H1 (cell line): ENCODE data around the gene ARF3. TPM values are rescaled to one million over a fixed set of nuclear protein-coding genes. Genes with fewer than 3 reads are reported as not detected.

ENCODE experiments used
- ASH2L ChIP-seq: fragments of 200-600, 300-600 bp; sonication (generic); IDR thresholded peaks from one replicate; pipeline ENCODE4 v1.7.1; 2017; ENCODE audit warnings: low read length
- CEBPB ChIP-seq: IDR thresholded peaks from 2 replicates; pipeline ENCODE4 v1.6.1; 2012; ENCODE audit warnings: low read depth, low read length
- CREB1 ChIP-seq: IDR thresholded peaks from 2 replicates; pipeline ENCODE4 v1.6.1; 2012; ENCODE audit warnings: inconsistent platforms
- EGR1 ChIP-seq: IDR thresholded peaks from 2 replicates; pipeline ENCODE4 v1.6.1; 2011; ENCODE audit warnings: low read depth, low read length, borderline replicate concordance
- KDM4A ChIP-seq: IDR thresholded peaks from one replicate; pipeline ENCODE4 v1.7.1; 2012; ENCODE audit warnings: low read depth, mild to moderate bottlenecking, moderate library complexity, low read length, inconsistent platforms; ENCODE audit not compliant: severe bottlenecking
- NRF1 ChIP-seq: IDR thresholded peaks from 2 replicates; pipeline ENCODE4 v1.6.1; 2011; ENCODE audit warnings: mild to moderate bottlenecking, low read depth, low read length, improper control_type of control experiment
- RAD21 ChIP-seq, 2 experiments: IDR thresholded peaks in 1 of 2; conservative IDR thresholded peaks in 1 of 2; 2 replicates each; pipeline ENCODE4 v1.6.1; 2011; ENCODE audit warnings: low read depth in 2 of 2, low read length in 2 of 2, improper control_type of control experiment in 1 of 2, inconsistent platforms in 1 of 2, mild to moderate bottlenecking in 1 of 2, moderate library complexity in 1 of 2
- RXRA ChIP-seq: IDR thresholded peaks from 2 replicates; pipeline ENCODE4 v1.6.1; 2011; ENCODE audit warnings: low read depth, mild to moderate bottlenecking, low read length, moderate library complexity; ENCODE audit not compliant: insufficient read depth
- SAP30 ChIP-seq: fragments of 300-600 bp; sonication (generic); IDR thresholded peaks from 2 replicates; pipeline ENCODE4 v1.7.1; 2012; ENCODE audit warnings: low read length, moderate library complexity, mild to moderate bottlenecking, inconsistent platforms; ENCODE audit not compliant: insufficient read depth, insufficient replicate concordance
- SP2 ChIP-seq: IDR thresholded peaks from 2 replicates; pipeline ENCODE4 v1.6.1; 2012; ENCODE audit warnings: mild to moderate bottlenecking, low read length, inconsistent platforms
- TCF12 ChIP-seq: IDR thresholded peaks from 2 replicates; pipeline ENCODE4 v1.6.1; 2011; ENCODE audit warnings: low read depth, mild to moderate bottlenecking, low read length
- polyA plus RNA-seq, 7 experiments: library from polyadenylated mRNA; depleted of rRNA in 3 of 7; stranded (reverse) in 5 of 7; unstranded in 2 of 7; fragments of >200 nt in 5 of 7; fragments of 200-250 nt in 2 of 7; gene quantifications; 1 replicate in 5 of 7; 2 replicates in 1 of 7; 4 replicates in 1 of 7; pipeline versions ENCODE4 v1.2.1 to v1.2.3, GENCODE V29; 2011 to 2013; ENCODE audit warnings: missing spikeins in 2 of 7, mixed read lengths in 2 of 7
- total RNA-seq: library from RNA; stranded (reverse); fragmentation: NEBNext Ultra II Directional; extraction: Animal tissue kit (Norgen Biotek cat#: 25700); gene quantifications from 2 replicates; pipeline ENCODE4 v1.2.1, GENCODE V29; 2021
- TF ChIP-seq, protein P1 (sequence below): fragments of 300-600 bp; sonication (generic); IDR thresholded peaks from 2 replicates; pipeline ENCODE4 v1.7.1; 2012; ENCODE audit warnings: low read length, moderate library complexity, mild to moderate bottlenecking, inconsistent platforms; ENCODE audit not compliant: insufficient replicate concordance

Gene ARF3
- total and polyA plus RNA-seq, 2 of the 8 experiments (the other 6 are each of a cell fraction or from before 2014, with no cell fraction given) = 231 to 250 TPM

DNA sequence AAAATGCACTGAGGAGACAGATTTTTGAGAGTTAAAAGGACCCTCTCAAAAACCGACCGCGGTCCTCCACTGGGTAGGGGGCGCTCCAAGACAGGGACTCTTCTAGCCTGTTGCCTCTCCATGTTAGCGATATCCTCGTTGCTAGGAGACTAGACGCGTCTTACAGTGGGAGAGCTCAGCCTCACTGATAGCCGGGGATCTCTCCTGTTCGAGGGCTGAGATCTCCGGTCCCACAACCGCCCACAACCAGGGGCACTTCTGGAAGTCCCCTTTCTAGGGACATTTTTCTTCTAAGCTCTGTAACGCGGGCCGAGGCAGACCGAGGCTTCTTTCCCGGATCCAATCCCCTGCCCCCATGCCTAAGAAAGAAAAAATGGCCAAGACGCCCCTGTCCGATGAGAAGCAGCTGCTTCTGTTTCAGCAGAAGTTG lies 53.3 kb downstream of the ARF3 start (continued):
- TF ChIP-seq KDM4A (no peak), CREB1 (peak; percentile 46), TCF12 (no peak), CEBPB (no peak), RAD21 (IDR thresholded peaks at IDR 0.05 in 1 of 2, conservative IDR thresholded peaks at IDR 0.05 in 1 of 2; ENCODE audit: low read depth in 2 of 2, low read length in 2 of 2) (peak in 1 of 2 experiments; percentile 35; a peak in 2 of 4 replicates), RXRA (no peak), SAP30 (peak; percentile 72), EGR1 (peak; percentile 92), ASH2L (no peak), NRF1 (no peak), SP2 (peak; percentile 91)
- TF ChIP-seq, protein P1, sequence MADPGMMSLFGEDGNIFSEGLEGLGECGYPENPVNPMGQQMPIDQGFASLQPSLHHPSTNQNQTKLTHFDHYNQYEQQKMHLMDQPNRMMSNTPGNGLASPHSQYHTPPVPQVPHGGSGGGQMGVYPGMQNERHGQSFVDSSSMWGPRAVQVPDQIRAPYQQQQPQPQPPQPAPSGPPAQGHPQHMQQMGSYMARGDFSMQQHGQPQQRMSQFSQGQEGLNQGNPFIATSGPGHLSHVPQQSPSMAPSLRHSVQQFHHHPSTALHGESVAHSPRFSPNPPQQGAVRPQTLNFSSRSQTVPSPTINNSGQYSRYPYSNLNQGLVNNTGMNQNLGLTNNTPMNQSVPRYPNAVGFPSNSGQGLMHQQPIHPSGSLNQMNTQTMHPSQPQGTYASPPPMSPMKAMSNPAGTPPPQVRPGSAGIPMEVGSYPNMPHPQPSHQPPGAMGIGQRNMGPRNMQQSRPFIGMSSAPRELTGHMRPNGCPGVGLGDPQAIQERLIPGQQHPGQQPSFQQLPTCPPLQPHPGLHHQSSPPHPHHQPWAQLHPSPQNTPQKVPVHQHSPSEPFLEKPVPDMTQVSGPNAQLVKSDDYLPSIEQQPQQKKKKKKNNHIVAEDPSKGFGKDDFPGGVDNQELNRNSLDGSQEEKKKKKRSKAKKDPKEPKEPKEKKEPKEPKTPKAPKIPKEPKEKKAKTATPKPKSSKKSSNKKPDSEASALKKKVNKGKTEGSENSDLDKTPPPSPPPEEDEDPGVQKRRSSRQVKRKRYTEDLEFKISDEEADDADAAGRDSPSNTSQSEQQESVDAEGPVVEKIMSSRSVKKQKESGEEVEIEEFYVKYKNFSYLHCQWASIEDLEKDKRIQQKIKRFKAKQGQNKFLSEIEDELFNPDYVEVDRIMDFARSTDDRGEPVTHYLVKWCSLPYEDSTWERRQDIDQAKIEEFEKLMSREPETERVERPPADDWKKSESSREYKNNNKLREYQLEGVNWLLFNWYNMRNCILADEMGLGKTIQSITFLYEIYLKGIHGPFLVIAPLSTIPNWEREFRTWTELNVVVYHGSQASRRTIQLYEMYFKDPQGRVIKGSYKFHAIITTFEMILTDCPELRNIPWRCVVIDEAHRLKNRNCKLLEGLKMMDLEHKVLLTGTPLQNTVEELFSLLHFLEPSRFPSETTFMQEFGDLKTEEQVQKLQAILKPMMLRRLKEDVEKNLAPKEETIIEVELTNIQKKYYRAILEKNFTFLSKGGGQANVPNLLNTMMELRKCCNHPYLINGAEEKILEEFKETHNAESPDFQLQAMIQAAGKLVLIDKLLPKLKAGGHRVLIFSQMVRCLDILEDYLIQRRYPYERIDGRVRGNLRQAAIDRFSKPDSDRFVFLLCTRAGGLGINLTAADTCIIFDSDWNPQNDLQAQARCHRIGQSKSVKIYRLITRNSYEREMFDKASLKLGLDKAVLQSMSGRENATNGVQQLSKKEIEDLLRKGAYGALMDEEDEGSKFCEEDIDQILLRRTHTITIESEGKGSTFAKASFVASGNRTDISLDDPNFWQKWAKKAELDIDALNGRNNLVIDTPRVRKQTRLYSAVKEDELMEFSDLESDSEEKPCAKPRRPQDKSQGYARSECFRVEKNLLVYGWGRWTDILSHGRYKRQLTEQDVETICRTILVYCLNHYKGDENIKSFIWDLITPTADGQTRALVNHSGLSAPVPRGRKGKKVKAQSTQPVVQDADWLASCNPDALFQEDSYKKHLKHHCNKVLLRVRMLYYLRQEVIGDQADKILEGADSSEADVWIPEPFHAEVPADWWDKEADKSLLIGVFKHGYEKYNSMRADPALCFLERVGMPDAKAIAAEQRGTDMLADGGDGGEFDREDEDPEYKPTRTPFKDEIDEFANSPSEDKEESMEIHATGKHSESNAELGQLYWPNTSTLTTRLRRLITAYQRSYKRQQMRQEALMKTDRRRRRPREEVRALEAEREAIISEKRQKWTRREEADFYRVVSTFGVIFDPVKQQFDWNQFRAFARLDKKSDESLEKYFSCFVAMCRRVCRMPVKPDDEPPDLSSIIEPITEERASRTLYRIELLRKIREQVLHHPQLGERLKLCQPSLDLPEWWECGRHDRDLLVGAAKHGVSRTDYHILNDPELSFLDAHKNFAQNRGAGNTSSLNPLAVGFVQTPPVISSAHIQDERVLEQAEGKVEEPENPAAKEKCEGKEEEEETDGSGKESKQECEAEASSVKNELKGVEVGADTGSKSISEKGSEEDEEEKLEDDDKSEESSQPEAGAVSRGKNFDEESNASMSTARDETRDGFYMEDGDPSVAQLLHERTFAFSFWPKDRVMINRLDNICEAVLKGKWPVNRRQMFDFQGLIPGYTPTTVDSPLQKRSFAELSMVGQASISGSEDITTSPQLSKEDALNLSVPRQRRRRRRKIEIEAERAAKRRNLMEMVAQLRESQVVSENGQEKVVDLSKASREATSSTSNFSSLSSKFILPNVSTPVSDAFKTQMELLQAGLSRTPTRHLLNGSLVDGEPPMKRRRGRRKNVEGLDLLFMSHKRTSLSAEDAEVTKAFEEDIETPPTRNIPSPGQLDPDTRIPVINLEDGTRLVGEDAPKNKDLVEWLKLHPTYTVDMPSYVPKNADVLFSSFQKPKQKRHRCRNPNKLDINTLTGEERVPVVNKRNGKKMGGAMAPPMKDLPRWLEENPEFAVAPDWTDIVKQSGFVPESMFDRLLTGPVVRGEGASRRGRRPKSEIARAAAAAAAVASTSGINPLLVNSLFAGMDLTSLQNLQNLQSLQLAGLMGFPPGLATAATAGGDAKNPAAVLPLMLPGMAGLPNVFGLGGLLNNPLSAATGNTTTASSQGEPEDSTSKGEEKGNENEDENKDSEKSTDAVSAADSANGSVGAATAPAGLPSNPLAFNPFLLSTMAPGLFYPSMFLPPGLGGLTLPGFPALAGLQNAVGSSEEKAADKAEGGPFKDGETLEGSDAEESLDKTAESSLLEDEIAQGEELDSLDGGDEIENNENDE = no peak
